Measurements from ENCODE around the gene FBXO3. TPM values are rescaled to one million over a fixed set of nuclear protein-coding genes. Genes with fewer than 3 reads are reported as not detected.

FBXO3 gene
- total RNA-seq, 1 experiment from 2014 or later = 18.9 TPM

DNA sequence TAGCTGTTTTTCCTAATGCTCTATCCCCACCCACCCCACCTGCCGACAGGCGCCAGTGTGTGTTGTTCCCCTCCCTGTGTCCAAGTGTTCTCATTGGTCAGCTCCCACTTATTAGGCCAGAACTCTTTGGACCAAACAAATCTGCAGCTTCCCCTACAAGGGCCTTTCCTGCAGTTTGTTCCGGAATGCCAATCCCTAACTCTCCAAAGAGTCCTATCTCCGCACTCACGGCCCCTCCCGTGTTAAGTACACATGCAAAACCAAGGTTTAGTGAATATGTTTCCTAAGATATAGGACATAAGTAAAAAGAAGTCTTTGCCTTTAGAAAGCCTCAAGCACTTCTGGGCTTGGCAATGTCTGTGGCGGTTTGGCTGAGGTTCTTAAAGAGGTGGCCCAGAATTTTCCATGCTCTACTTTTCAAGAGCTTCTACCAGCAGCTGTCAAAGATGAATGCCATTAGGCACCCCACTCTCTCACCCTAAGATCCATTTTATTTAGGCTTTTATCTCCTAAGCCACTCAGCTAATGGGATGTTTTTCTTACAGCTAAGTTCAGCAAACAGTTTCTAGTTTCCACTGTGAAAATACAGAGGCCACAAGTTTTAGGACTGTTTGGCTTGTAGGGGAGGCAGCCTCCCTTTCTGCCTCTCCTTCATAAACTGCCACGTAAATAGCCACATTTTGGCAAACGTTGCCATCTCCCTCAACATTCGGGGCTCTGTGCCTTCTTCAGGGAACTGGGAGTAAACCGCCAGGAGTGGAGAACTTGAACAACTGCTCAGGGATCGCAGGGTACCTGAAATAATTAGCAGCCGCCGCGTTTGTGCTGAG, 39.7 kb downstream of the FBXO3 start:
- peak overlapping the region; percentile 52 for H3K4me2 ChIP-seq (ENCODE audit: insufficient read depth, insufficient read length, low read length)
- TF ChIP-seq, protein P1, sequence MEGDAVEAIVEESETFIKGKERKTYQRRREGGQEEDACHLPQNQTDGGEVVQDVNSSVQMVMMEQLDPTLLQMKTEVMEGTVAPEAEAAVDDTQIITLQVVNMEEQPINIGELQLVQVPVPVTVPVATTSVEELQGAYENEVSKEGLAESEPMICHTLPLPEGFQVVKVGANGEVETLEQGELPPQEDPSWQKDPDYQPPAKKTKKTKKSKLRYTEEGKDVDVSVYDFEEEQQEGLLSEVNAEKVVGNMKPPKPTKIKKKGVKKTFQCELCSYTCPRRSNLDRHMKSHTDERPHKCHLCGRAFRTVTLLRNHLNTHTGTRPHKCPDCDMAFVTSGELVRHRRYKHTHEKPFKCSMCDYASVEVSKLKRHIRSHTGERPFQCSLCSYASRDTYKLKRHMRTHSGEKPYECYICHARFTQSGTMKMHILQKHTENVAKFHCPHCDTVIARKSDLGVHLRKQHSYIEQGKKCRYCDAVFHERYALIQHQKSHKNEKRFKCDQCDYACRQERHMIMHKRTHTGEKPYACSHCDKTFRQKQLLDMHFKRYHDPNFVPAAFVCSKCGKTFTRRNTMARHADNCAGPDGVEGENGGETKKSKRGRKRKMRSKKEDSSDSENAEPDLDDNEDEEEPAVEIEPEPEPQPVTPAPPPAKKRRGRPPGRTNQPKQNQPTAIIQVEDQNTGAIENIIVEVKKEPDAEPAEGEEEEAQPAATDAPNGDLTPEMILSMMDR (conservative IDR thresholded peaks at IDR 0.05) = no peak
- no peak for DNase-seq
- H4K91ac ChIP-seq (ENCODE audit: insufficient read length, low read depth, low read length) = no peak overlapping the region
- peaks cover 3% of the 10 kb centered on the region for H3K79me1 ChIP-seq (ENCODE audit: insufficient read depth, low read depth, low read length, poor library complexity, severe bottlenecking)
- H2BK120ac ChIP-seq (ENCODE audit: low read depth, low read length, poor library complexity, severe bottlenecking) = no peak overlapping the region
- H4K20me1 ChIP-seq (ENCODE audit: control insufficient read depth, insufficient read depth, insufficient read length) = no peaks in the 10 kb centered on the region
- Mint-ChIP-seq H3K4me1 (peaks cover 25 to 28% of the 10 kb centered on the region in 2 experiments), H3K9me3 (no peaks in the 10 kb centered on the region; a peak in 1 of 5 replicates), H3K4me3 (peak overlapping the region; percentile 83 to 91), H3K27me3 (ENCODE audit: low read depth) (peaks cover 6% of the 10 kb centered on the region), H3K36me3 (ENCODE audit: insufficient read depth in 1 of 3, low read depth in 3 of 3) (peaks cover 0 to 6% (median 3%) of the 10 kb centered on the region in 3 experiments; a peak in 4 of 7 replicates), H3K27ac (no peak overlapping the region; a peak in 1 of 7 replicates)
- no peaks in the 10 kb centered on the region; the same call in 1 of the 2 replicates for H3K79me2 ChIP-seq (ENCODE audit: insufficient read depth, low read length)
- no peak overlapping the region for H3K4ac ChIP-seq (ENCODE audit: low read depth, low read length)
- H3K23ac ChIP-seq (ENCODE audit: insufficient read length, low read depth, low read length) = no peak overlapping the region
- H3K18ac ChIP-seq (ENCODE audit: insufficient read length, low read depth, low read length) = no peak overlapping the region
- no peak overlapping the region for H3K14ac ChIP-seq (ENCODE audit: insufficient read depth, low read length)
- no peak overlapping the region for H2BK20ac ChIP-seq (ENCODE audit: low read depth, low read length, poor library complexity, severe bottlenecking)
- no CpG with 5 or more reads among the region's 15 CpGs for WGBS (ENCODE audit: extremely low coverage, insufficient read length, low lambda C conversion rate)
- H3K23me2 ChIP-seq (ENCODE audit: insufficient read length, low read depth, low read length, poor library complexity, severe bottlenecking) = no peaks in the 10 kb centered on the region
- no peak overlapping the region for H2AK5ac ChIP-seq (ENCODE audit: insufficient read length, low read length)
- H2BK5ac ChIP-seq (ENCODE audit: insufficient read length, low read length) = no peak overlapping the region
- H4K8ac ChIP-seq (replicated peaks; ENCODE audit: insufficient read length, low read depth, low read length) = no peak overlapping the region
- no peak overlapping the region for H3K56ac ChIP-seq (ENCODE audit: insufficient read length, low read depth, low read length)
- H3K9ac ChIP-seq (ENCODE audit: extremely low read depth, insufficient read length, low read length) = peak overlapping the region; percentile 64
- no peaks in the 10 kb centered on the region for H3K9me3 ChIP-seq (ENCODE audit: control insufficient read depth, low read depth, low read length)
- H2BK12ac ChIP-seq (ENCODE audit: insufficient read length, low read depth, low read length) = no peak overlapping the region
- H2BK15ac ChIP-seq (ENCODE audit: low read depth, low read length) = no peak overlapping the region
- H3K27me3 ChIP-seq (ENCODE audit: insufficient read depth, low read length) = no peaks in the 10 kb centered on the region; the same call in 1 of the 2 replicates
- H4K5ac ChIP-seq (ENCODE audit: insufficient read length, low read depth, low read length) = no peak overlapping the region
- H3T11ph ChIP-seq (ENCODE audit: low read length) = no peak overlapping the region
- no peak overlapping the region for H3K27ac ChIP-seq (ENCODE audit: insufficient read length, low read depth, low read length)
- no peak overlapping the region for H2AFZ ChIP-seq (ENCODE audit: low read length)
- H3K4me1 ChIP-seq (ENCODE audit: insufficient read depth, low read length) = no peaks in the 10 kb centered on the region

Measured in H9 (cell line).